ENCODE results near the gene HPRT1. TPM values are rescaled to one million over a fixed set of nuclear protein-coding genes. Genes with fewer than 3 reads are reported as not detected.

Gene HPRT1
- polyA plus RNA-seq, 1 donor (not counting 4 experiments of a cell fraction or from before 2014, with no cell fraction given), result 48.1 TPM

DNA sequence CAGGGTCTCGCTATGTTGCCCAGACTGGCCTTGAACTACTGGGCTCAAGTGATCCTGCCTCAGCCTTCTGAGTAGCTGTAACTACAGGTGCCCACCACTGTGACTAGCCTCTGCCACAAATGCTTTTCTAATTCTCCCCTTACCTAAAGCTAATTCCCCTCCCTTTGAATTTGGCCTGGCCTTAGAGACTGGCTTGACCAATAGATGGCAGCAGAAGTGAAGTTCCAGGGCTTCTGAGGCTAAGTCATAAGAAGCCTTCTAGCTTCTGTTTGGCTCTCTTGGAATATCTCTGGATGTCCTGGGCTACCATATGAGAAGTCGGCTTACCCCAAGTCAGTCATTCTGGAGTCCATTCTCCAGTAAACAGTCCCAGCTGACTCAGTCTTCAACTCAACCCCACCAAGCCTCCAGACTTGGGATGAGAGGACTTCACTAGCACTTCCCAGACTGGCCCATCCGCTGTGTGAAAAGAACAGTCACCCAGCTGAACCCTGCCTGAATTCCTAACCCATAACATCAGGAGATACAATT, 61.0 kb downstream of the HPRT1 start:
- Histone ChIP-seq H2AFZ (ENCODE audit: control insufficient read depth, low read length) (no peak overlapping the region), H3K9me3 (ENCODE audit: control insufficient read depth, low read depth, low read length) (no peaks in the 10 kb centered on the region), H3K9ac (ENCODE audit: control insufficient read depth, extremely low read depth, insufficient read depth, low read length) (no peak overlapping the region), H3K79me2 (ENCODE audit: control insufficient read depth, insufficient read depth, low read length) (no peaks in the 10 kb centered on the region), H3K27ac (ENCODE audit: control insufficient read depth, insufficient read depth, low read length) (no peak overlapping the region), H3K27me3 (ENCODE audit: control insufficient read depth, extremely low read depth, insufficient read depth, low read length) (no peaks in the 10 kb centered on the region), H3K9me1 (ENCODE audit: control insufficient read depth, extremely low read depth, insufficient read depth, low read length) (no peaks in the 10 kb centered on the region), H3K4me3 (ENCODE audit: control insufficient read depth in 2 of 3, extremely low read depth in 1 of 3, insufficient read depth in 2 of 3, low read depth in 1 of 3, low read length in 3 of 3) (no peak overlapping the region), H3K4me2 (ENCODE audit: control insufficient read depth, extremely low read depth, insufficient read depth, low read depth, low read length) (no peak overlapping the region), H3K36me3 (ENCODE audit: control insufficient read depth in 2 of 2, extremely low read depth in 1 of 2, insufficient read depth in 2 of 2, low read length in 2 of 2) (no peaks in the 10 kb centered on the region), H3K4me1 (ENCODE audit: control insufficient read depth, extremely low read depth, insufficient read depth, low read length) (no peaks in the 10 kb centered on the region), H4K20me1 (ENCODE audit: control insufficient read depth, extremely low read depth, insufficient read depth, low read length) (no peaks in the 10 kb centered on the region)
- DNase-seq (ENCODE audit: low read depth, low spot score), result no peak
- TF ChIP-seq, protein P1, sequence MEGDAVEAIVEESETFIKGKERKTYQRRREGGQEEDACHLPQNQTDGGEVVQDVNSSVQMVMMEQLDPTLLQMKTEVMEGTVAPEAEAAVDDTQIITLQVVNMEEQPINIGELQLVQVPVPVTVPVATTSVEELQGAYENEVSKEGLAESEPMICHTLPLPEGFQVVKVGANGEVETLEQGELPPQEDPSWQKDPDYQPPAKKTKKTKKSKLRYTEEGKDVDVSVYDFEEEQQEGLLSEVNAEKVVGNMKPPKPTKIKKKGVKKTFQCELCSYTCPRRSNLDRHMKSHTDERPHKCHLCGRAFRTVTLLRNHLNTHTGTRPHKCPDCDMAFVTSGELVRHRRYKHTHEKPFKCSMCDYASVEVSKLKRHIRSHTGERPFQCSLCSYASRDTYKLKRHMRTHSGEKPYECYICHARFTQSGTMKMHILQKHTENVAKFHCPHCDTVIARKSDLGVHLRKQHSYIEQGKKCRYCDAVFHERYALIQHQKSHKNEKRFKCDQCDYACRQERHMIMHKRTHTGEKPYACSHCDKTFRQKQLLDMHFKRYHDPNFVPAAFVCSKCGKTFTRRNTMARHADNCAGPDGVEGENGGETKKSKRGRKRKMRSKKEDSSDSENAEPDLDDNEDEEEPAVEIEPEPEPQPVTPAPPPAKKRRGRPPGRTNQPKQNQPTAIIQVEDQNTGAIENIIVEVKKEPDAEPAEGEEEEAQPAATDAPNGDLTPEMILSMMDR (optimal IDR thresholded peaks at IDR 0.05 in 1 of 3, IDR thresholded peaks at IDR 0.05 in 1 of 3, conservative IDR thresholded peaks at IDR 0.05 in 1 of 3; ENCODE audit: extremely low read depth in 1 of 3, insufficient read depth in 2 of 3, low read length in 3 of 3), result peak; percentile 55 to 61 (median 61)
- no peak for TF ChIP-seq EZH2 (IDR thresholded peaks at IDR 0.05; ENCODE audit: low read length)
- dilution Hi-C loops (cut with MboI; ENCODE audit: extremely low pct_ligation_motif_present, low sequenced_read_pairs), result no loop called here
- peak; percentile 88 for FAIRE-seq

DNA sequence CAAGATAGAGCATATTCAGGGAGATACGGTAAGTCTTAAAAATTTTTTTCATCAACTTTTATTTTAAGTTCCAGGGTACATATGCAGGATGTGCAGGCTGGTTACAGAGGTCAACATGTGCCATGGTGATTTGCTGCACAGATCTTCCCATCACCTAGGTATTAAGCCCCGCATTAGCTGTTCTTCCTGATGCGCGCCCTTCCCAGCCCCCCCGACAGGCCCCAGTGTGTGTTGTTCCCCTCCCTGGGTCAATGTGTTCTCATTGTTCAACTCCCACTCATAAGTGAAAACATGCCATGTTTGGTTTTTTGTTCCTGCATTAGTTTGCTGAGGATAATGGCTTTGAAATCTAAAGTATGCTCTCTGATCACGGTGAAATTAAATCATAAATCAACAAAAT, 64.2 kb downstream of the HPRT1 start:
- Histone ChIP-seq H3K36me3 (ENCODE audit: control insufficient read depth in 2 of 2, extremely low read depth in 1 of 2, insufficient read depth in 2 of 2, low read length in 2 of 2) (no peaks in the 10 kb centered on the region), H4K20me1 (ENCODE audit: control insufficient read depth, extremely low read depth, insufficient read depth, low read length) (no peaks in the 10 kb centered on the region), H3K9me3 (ENCODE audit: control insufficient read depth, low read depth, low read length) (no peaks in the 10 kb centered on the region), H3K9ac (ENCODE audit: control insufficient read depth, extremely low read depth, insufficient read depth, low read length) (no peak overlapping the region), H3K27me3 (ENCODE audit: control insufficient read depth, extremely low read depth, insufficient read depth, low read length) (no peaks in the 10 kb centered on the region), H3K4me3 (ENCODE audit: control insufficient read depth in 2 of 3, extremely low read depth in 1 of 3, insufficient read depth in 2 of 3, low read depth in 1 of 3, low read length in 3 of 3) (no peak overlapping the region), H3K27ac (ENCODE audit: control insufficient read depth, insufficient read depth, low read length) (no peak overlapping the region), H2AFZ (ENCODE audit: control insufficient read depth, low read length) (no peak overlapping the region), H3K4me2 (ENCODE audit: control insufficient read depth, extremely low read depth, insufficient read depth, low read depth, low read length) (no peak overlapping the region), H3K79me2 (ENCODE audit: control insufficient read depth, insufficient read depth, low read length) (no peaks in the 10 kb centered on the region), H3K9me1 (ENCODE audit: control insufficient read depth, extremely low read depth, insufficient read depth, low read length) (no peaks in the 10 kb centered on the region), H3K4me1 (ENCODE audit: control insufficient read depth, extremely low read depth, insufficient read depth, low read length) (peaks cover 9% of the 10 kb centered on the region)
- dilution Hi-C loops (cut with MboI; ENCODE audit: extremely low pct_ligation_motif_present, low sequenced_read_pairs), result no loop called here
- no peak for DNase-seq (ENCODE audit: low read depth, low spot score)
- no peak for FAIRE-seq
- no peak for TF ChIP-seq EZH2 (IDR thresholded peaks at IDR 0.05; ENCODE audit: low read length)
- TF ChIP-seq, protein P1 (optimal IDR thresholded peaks at IDR 0.05 in 1 of 3, IDR thresholded peaks at IDR 0.05 in 1 of 3, conservative IDR thresholded peaks at IDR 0.05 in 1 of 3; ENCODE audit: extremely low read depth in 1 of 3, insufficient read depth in 2 of 3, low read length in 3 of 3), result no peak
